Astrocyte of the cerebellum (primary cell): ENCODE results near the gene CC2D1A.

Source experiments
- DNase-seq: peaks from one replicate; pipeline ENCODE4 v3.0.0-alpha.2; 2011; ENCODE audit warnings: low read depth
- H3K4me3 ChIP-seq: 2 replicates; pipeline ENCODE4 v1.5.1; 2011; ENCODE audit warnings: mild to moderate bottlenecking, low read depth, low read length, moderate library complexity
- in situ Hi-C: cut with HindIII; loops from 2 replicates; pipeline ENCODE4 v1.10.0; 2017; ENCODE audit warnings: low sequenced_read_pairs
- TF ChIP-seq, protein P1 (sequence below): IDR thresholded peaks from 2 replicates; pipeline ENCODE4 v1.5.1; 2012; ENCODE audit warnings: low read length, low read depth, moderate library complexity, mild to moderate bottlenecking; ENCODE audit errors: missing control alignments

The CC2D1A gene

DNA sequence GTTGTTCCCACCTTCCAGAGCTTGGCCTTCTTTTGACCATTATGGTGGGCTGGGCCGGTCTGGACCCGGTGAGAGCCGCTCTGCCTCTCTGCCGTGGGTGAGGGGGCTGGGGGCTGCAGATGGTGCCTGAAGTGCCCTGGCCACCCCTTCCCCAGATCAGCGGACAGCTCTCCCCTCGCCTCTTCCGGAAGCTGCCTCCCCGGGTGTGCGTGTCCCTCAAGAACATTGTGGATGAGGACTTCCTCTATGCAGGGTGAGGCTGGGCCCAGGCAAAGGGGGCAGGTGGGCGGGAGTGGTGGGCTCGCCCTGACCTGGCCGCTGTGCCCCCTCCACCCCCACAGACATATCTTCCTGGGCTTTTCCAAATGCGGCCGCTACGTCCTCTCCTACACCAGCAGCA lies 48.2 kb downstream of the CC2D1A start:
- no peak for DNase-seq
- TF ChIP-seq, protein P1, sequence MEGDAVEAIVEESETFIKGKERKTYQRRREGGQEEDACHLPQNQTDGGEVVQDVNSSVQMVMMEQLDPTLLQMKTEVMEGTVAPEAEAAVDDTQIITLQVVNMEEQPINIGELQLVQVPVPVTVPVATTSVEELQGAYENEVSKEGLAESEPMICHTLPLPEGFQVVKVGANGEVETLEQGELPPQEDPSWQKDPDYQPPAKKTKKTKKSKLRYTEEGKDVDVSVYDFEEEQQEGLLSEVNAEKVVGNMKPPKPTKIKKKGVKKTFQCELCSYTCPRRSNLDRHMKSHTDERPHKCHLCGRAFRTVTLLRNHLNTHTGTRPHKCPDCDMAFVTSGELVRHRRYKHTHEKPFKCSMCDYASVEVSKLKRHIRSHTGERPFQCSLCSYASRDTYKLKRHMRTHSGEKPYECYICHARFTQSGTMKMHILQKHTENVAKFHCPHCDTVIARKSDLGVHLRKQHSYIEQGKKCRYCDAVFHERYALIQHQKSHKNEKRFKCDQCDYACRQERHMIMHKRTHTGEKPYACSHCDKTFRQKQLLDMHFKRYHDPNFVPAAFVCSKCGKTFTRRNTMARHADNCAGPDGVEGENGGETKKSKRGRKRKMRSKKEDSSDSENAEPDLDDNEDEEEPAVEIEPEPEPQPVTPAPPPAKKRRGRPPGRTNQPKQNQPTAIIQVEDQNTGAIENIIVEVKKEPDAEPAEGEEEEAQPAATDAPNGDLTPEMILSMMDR: no peak
- in situ Hi-C loops: no loop called here
- H3K4me3 ChIP-seq: no peak overlapping the region

GRCh38 chr19:13955662-13956364 lies 49.8 kb downstream of the CC2D1A start:
- no peak for DNase-seq
- TF ChIP-seq, protein P1: no peak
- in situ Hi-C loops: no loop called here
- H3K4me3 ChIP-seq: no peak overlapping the region

- DNase-seq: no peak
- no peak overlapping the region for H3K4me3 ChIP-seq
- TF ChIP-seq, protein P1: no peak
- in situ Hi-C loops: no loop called here
These were observed 50.4 kb downstream of the CC2D1A start for GRCh38 chr19:13956365-13956744.

DNA sequence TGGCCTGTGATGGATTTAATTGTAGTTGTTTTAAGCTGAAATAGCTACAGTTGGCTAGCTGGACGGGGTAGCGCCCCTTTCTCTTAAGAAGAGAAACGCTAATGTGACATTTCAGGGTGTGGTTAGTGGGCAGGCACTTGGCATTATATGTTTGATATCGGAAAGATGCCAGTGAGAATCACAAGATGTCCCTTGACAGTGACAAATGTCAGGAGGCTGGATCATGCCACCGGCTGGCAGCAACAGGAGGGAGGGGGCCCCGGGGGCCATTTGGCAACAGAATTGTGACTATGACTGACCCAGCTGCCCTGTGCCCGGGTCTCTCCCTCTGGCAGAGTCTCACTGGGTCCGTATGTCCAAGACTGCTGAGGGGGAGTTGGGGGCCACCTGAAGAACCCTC lies 51.0 kb downstream of the CC2D1A start:
- in situ Hi-C loops: no loop called here
- no peak overlapping the region for H3K4me3 ChIP-seq
- TF ChIP-seq, protein P1: no peak
- no peak for DNase-seq

- in situ Hi-C loops: no loop called here
- DNase-seq: no peak
- TF ChIP-seq, protein P1: no peak
- no peak overlapping the region for H3K4me3 ChIP-seq
These were observed 52.0 kb downstream of the CC2D1A start for GRCh38 chr19:13958043-13958442.

DNA sequence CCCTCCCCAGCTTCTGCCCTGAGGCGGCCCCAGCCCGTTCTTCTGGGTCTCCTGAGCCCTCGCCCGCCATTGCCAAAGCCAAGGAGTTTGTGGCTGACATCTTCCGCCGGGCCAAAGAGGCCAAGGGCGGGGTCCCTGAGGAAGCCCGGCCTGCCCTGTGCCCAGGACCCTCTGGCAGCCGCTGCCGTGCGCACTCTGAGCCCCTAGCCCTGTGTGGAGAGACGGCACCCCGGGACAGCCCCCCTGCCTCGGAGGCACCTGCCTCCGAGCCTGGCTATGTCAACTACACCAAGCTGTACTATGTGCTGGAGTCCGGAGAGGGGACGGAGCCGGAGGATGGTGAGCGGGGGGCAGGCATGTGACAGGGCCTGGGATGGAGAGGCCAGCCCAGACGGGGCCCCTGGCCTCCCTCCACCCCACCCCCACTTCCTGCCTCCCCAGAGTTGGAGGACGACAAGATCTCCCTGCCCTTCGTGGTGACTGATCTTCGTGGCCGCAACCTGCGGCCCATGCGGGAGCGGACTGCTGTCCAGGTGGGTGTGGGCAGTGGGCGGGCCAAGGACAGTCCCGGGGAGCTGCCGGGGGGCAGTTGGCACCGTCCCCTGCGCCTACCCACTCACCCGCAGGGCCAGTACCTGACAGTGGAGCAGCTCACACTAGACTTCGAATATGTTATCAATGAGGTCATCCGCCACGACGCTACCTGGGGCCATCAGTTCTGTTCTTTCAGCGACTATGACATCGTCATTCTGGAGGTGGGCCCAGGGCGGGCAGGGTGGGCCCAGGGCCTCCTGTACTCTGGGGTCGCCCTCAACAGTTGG lies 53.4 kb downstream of the CC2D1A start:
- DNase-seq: no peak
- in situ Hi-C loops: no loop called here
- H3K4me3 ChIP-seq: no peak overlapping the region
- TF ChIP-seq, protein P1: no peak
